CD8-positive, alpha-beta memory T cell (primary cell): ENCODE measurements around the gene GPR155. TPM values are rescaled to one million over a fixed set of nuclear protein-coding genes. Genes with fewer than 3 reads are reported as not detected.

Experiments used
- CTCF ChIA-PET: fragments of 350-600 bp; sonication (Branson Sonifier 250); formaldehyde crosslinking; loops from one replicate; lab custom pipeline; 2021; ENCODE audit warnings: antibody characterized with exemption; lab: Charles Lee
- POLR2A ChIA-PET: fragments of 350-600 bp; sonication (Branson Sonifier 250); formaldehyde crosslinking; loops from one replicate; lab custom pipeline; 2021; ENCODE audit warnings: antibody characterized with exemption; lab: Charles Lee
- DNase-seq, 5 donors: peaks; one replicate each; pipeline versions ENCODE4 v3.0.0 to v3.0.0-alpha.2; 2020 to 2022; ENCODE audit warnings: mixed read lengths in 1 of 5
- H3K27ac ChIP-seq: one replicate; pipeline ENCODE4 v1.7.0; 2013; ENCODE audit warnings: low read depth, mild to moderate bottlenecking, low read length, moderate library complexity
- H3K27me3 ChIP-seq: 2 replicates; pipeline ENCODE4 v1.7.0; 2013; ENCODE audit warnings: low read length, mild to moderate bottlenecking; ENCODE audit not compliant: insufficient read depth, poor library complexity, severe bottlenecking
- H3K36me3 ChIP-seq: 2 replicates; pipeline ENCODE4 v1.7.0; 2013; ENCODE audit warnings: mild to moderate bottlenecking, low read length, moderate library complexity; ENCODE audit not compliant: insufficient read depth
- H3K4me1 ChIP-seq: 2 replicates; pipeline ENCODE4 v1.7.0; 2013; ENCODE audit warnings: mild to moderate bottlenecking, low read length, moderate library complexity; ENCODE audit not compliant: insufficient read depth
- H3K4me3 ChIP-seq: 2 replicates; pipeline ENCODE4 v1.7.0; 2013; ENCODE audit warnings: mild to moderate bottlenecking, low read length
- H3K9me3 ChIP-seq: 2 replicates; pipeline ENCODE4 v1.7.0; 2013; ENCODE audit warnings: mild to moderate bottlenecking, low read length
- H3K27ac Mint-ChIP-seq, 8 donors: one replicate each; pipeline ENCODE4 v1.8.0; 2020 to 2021; ENCODE audit warnings: mixed read lengths in 8 of 8, mild to moderate bottlenecking in 6 of 8, inconsistent platforms in 3 of 8, moderate library complexity in 3 of 8
- H3K27me3 Mint-ChIP-seq, 2 donors: one replicate each; pipeline ENCODE4 v1.8.0; 2020 to 2021; ENCODE audit warnings: mixed read lengths in 2 of 2, mild to moderate bottlenecking in 1 of 2, moderate library complexity in 1 of 2
- H3K36me3 Mint-ChIP-seq, 3 donors: one replicate each; pipeline ENCODE4 v1.8.0; 2020 to 2021; ENCODE audit warnings: mixed read lengths in 3 of 3, inconsistent platforms in 1 of 3, mild to moderate bottlenecking in 1 of 3
- H3K4me1 Mint-ChIP-seq, 3 donors: one replicate each; pipeline ENCODE4 v1.8.0; 2020 to 2021; ENCODE audit warnings: mixed read lengths in 3 of 3, inconsistent platforms in 1 of 3, mild to moderate bottlenecking in 1 of 3
- H3K4me3 Mint-ChIP-seq, 7 donors: one replicate each; pipeline ENCODE4 v1.8.0; 2020 to 2021; ENCODE audit warnings: mixed read lengths in 7 of 7, mild to moderate bottlenecking in 6 of 7, moderate library complexity in 4 of 7, inconsistent platforms in 2 of 7
- H3K9me3 Mint-ChIP-seq, 5 donors: one replicate each; pipeline ENCODE4 v1.8.0; 2020 to 2022; ENCODE audit warnings: mixed read lengths in 5 of 5, mild to moderate bottlenecking in 3 of 5, moderate library complexity in 2 of 5, inconsistent platforms in 1 of 5
- polyA plus RNA-seq: library from polyadenylated mRNA; unstranded; fragments of 300-500 nt; fragmentation: Illumina TruSeq; gene quantifications from one replicate; pipeline ENCODE4 v1.2.3, GENCODE V29; 2021
- total RNA-seq, 2 experiments: library from RNA; stranded (reverse); gene quantifications; one replicate each; pipeline ENCODE4 v1.2.3, GENCODE V29; 2021

Gene GPR155
- total and polyA plus RNA-seq, 3 experiments from 2014 or later: 4.5 to 12.6 (median 6.2) TPM

- ChIA-PET CTCF (interaction anchor here (0.8 to 8.2 kb wide), 10 partner anchors 18 to 66 kb away, joined by 3 to 77 read pairs (median 4); partner anchors contain the start of gene GPR155), POLR2A (interaction anchor here (1.5 kb wide), 1 partner anchor 36 kb away, joined by 4 read pairs; the partner anchor contains the start of gene GPR155)
- Histone ChIP-seq H3K27me3 (no peaks in the 10 kb centered on the region), H3K27ac (no peak overlapping the region), H3K36me3 (no peaks in the 10 kb centered on the region), H3K4me1 (no peaks in the 10 kb centered on the region), H3K9me3 (no peaks in the 10 kb centered on the region), H3K4me3 (no peak overlapping the region)
- Mint-ChIP-seq H3K4me3 (no peak overlapping the region), H3K27ac (no peak overlapping the region), H3K4me1 (peaks cover 0 to 13% (median 8%) of the 10 kb centered on the region in 3 donors), H3K27me3 (peaks cover 0 to 1% of the 10 kb centered on the region in 2 donors), H3K9me3 (peaks cover 0 to 5% (median 3%) of the 10 kb centered on the region in 5 donors), H3K36me3 (peaks cover 7 to 18% (median 11%) of the 10 kb centered on the region in 3 donors)
- DNase-seq: no peak
These were observed 35.7 kb upstream of the GPR155 start for GRCh38 chr2:174522553-174522952.

DNA sequence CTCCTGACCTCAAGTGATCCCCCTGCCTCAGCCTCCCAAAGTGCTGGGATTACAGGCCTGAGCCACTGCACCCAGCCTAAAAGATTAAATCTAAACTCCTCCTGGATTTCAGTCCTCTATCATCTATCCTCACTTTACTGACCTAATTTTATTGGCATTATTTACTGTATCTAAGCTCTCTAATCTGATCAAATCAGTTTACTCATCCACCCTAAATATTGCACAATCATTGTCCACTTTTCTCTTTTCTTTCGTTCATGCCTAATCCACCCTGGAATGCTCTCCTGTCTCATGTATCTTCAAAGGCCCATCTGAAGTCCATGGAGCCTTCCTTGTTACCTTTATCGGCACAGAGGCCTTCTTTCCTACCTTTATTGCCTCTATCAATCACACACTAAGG lies 31.6 kb upstream of the GPR155 start:
- H3K27me3 ChIP-seq: no peaks in the 10 kb centered on the region
- DNase-seq: no peak
- no peak overlapping the region for H3K27ac ChIP-seq
- H3K9me3 ChIP-seq: no peaks in the 10 kb centered on the region
- Mint-ChIP-seq H3K9me3 (no peaks in the 10 kb centered on the region), H3K27ac (peak overlapping the region in 1 of 8 donors; percentile 77), H3K27me3 (peaks cover 0 to 3% of the 10 kb centered on the region in 2 donors), H3K4me1 (peaks cover 5 to 19% (median 14%) of the 10 kb centered on the region in 3 donors), H3K4me3 (no peak overlapping the region), H3K36me3 (peaks cover 0 to 4% (median 2%) of the 10 kb centered on the region in 3 donors)
- H3K4me3 ChIP-seq: no peak overlapping the region
- no peaks in the 10 kb centered on the region for H3K36me3 ChIP-seq
- CTCF ChIA-PET: interaction anchor here (8.2 kb wide), 1 partner anchor 57 kb away, joined by 77 read pairs; no protein-coding TSS in a partner anchor
- POLR2A ChIA-PET: no interaction called here
- no peaks in the 10 kb centered on the region for H3K4me1 ChIP-seq

DNA sequence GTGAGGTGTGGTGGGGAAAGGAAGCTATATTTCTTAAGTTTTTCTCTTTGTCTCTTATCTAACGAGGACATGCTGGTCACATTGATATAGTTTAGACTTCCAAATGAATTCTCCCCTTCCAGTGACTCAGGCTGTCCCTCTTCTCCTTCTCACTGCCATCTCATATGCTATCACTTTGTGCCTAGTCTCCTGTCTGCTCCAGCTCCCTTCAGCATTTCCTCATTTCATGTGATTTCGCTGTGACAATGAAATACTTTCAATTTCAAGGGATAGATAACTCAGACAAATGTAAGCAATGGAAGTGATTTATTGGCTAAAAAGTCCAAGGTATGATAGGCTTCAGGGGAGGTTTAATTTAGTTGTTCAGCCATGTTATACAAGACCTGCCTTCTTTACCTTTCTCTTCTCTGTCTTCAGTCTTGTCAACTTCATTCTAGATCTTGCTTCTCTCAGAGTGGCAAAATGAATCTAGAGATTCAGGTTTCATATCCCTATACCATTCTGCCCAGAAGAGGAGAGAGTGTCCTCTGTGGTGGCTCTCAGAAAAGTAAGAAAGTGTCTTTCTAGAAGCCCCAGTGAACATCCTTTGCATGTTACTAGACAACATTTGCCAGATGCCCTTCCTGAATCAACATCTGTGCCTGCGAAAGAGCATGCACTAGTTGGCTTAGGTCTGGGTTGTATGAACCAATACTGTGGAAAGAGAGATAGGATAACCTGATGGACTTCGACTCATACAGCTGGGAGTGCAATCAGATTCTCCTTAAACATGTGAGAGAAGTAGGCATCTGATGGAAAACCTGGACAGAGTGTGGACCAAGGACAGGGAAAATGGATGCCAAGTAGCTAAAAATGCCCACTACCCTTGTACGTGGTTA lies 29.9 kb upstream of the GPR155 start:
- H3K4me3 Mint-ChIP-seq: no peak overlapping the region
- H3K9me3 Mint-ChIP-seq: peaks cover 0 to 6% (median 2%) of the 10 kb centered on the region in 5 donors
- H3K4me1 Mint-ChIP-seq: peaks cover 8 to 34% (median 23%) of the 10 kb centered on the region in 3 donors
- POLR2A ChIA-PET: interaction anchor here (1.3 kb wide), 1 partner anchor 24 kb away, joined by 3 read pairs; no protein-coding TSS in a partner anchor
- H3K36me3 ChIP-seq: no peaks in the 10 kb centered on the region
- DNase-seq: no peak
- CTCF ChIA-PET: interaction anchor here (1.4 to 8.2 kb wide), 2 partner anchors 18 to 55 kb away, joined by 3 to 77 read pairs; no protein-coding TSS in a partner anchor
- peaks cover 0 to 3% of the 10 kb centered on the region in 2 donors for H3K27me3 Mint-ChIP-seq
- H3K27me3 ChIP-seq: no peaks in the 10 kb centered on the region
- H3K4me3 ChIP-seq: no peak overlapping the region
- H3K27ac Mint-ChIP-seq: peak overlapping the region in 3 of 8 donors; percentile 4 to 71 (median 59)
- H3K27ac ChIP-seq: no peak overlapping the region
- no peaks in the 10 kb centered on the region for H3K9me3 ChIP-seq
- no peaks in the 10 kb centered on the region for H3K4me1 ChIP-seq
- H3K36me3 Mint-ChIP-seq: peaks cover 0 to 7% (median 2%) of the 10 kb centered on the region in 3 donors

- POLR2A ChIA-PET: interaction anchor here (0.5 to 1.0 kb wide), 2 partner anchors 19 to 31 kb away, joined by 4 to 5 read pairs; no protein-coding TSS in a partner anchor
- no peak overlapping the region for H3K4me3 ChIP-seq
- Mint-ChIP-seq H3K27ac (peak overlapping the region in 1 of 8 donors; percentile 75), H3K4me3 (peak overlapping the region in 3 of 7 donors; percentile 15 to 61 (median 44)), H3K36me3 (peaks cover 5 to 22% (median 5%) of the 10 kb centered on the region in 3 donors), H3K4me1 (peaks cover 8 to 33% (median 23%) of the 10 kb centered on the region in 3 donors), H3K27me3 (peaks cover 0 to 2% of the 10 kb centered on the region in 2 donors), H3K9me3 (peaks cover 5 to 21% (median 14%) of the 10 kb centered on the region in 5 donors)
- H3K27me3 ChIP-seq: no peaks in the 10 kb centered on the region
- CTCF ChIA-PET: interaction anchor here (1.0 kb wide), 1 partner anchor 16 kb away, joined by 3 read pairs; no protein-coding TSS in a partner anchor
- no peak overlapping the region for H3K27ac ChIP-seq
- no peak for DNase-seq
- peaks cover 6% of the 10 kb centered on the region for H3K9me3 ChIP-seq
- H3K4me1 ChIP-seq: no peaks in the 10 kb centered on the region
- no peaks in the 10 kb centered on the region for H3K36me3 ChIP-seq
These were observed 25.5 kb upstream of the GPR155 start for GRCh38 chr2:174512345-174512744.

- Histone ChIP-seq H3K4me3 (no peak overlapping the region), H3K27me3 (no peaks in the 10 kb centered on the region), H3K27ac (no peak overlapping the region), H3K4me1 (no peaks in the 10 kb centered on the region), H3K9me3 (peaks cover 6% of the 10 kb centered on the region), H3K36me3 (no peaks in the 10 kb centered on the region)
- Mint-ChIP-seq H3K27ac (peak overlapping the region in 2 of 8 donors; percentile 29 to 61), H3K4me1 (peaks cover 7 to 27% (median 19%) of the 10 kb centered on the region in 3 donors), H3K4me3 (peak overlapping the region in 1 of 7 donors; percentile 61), H3K9me3 (peaks cover 5 to 21% (median 14%) of the 10 kb centered on the region in 5 donors), H3K27me3 (peaks cover 0 to 2% of the 10 kb centered on the region in 2 donors), H3K36me3 (peaks cover 5 to 22% (median 6%) of the 10 kb centered on the region in 3 donors)
- DNase-seq: no peak
- CTCF ChIA-PET: interaction anchor here (1.0 kb wide), 1 partner anchor 15 kb away, joined by 3 read pairs; no protein-coding TSS in a partner anchor
- POLR2A ChIA-PET: interaction anchor here (1.0 kb wide), 1 partner anchor 18 kb away, joined by 5 read pairs; no protein-coding TSS in a partner anchor
These were observed 24.9 kb upstream of the GPR155 start for GRCh38 chr2:174511580-174512260.

GRCh38 chr2:174510583-174511189 lies 23.9 kb upstream of the GPR155 start:
- Mint-ChIP-seq H3K4me1 (peaks cover 3 to 21% (median 13%) of the 10 kb centered on the region in 3 donors), H3K27me3 (peaks cover 0 to 2% of the 10 kb centered on the region in 2 donors), H3K9me3 (peaks cover 5 to 21% (median 14%) of the 10 kb centered on the region in 5 donors), H3K27ac (no peak overlapping the region), H3K4me3 (no peak overlapping the region), H3K36me3 (peaks cover 5 to 22% (median 7%) of the 10 kb centered on the region in 3 donors)
- Histone ChIP-seq H3K9me3 (peaks cover 6% of the 10 kb centered on the region), H3K4me1 (no peaks in the 10 kb centered on the region), H3K27ac (no peak overlapping the region), H3K27me3 (no peaks in the 10 kb centered on the region), H3K36me3 (no peaks in the 10 kb centered on the region), H3K4me3 (no peak overlapping the region)
- no peak for DNase-seq
- ChIA-PET CTCF (no interaction called here), POLR2A (no interaction called here)

GRCh38 chr2:174503161-174503809 lies 16.5 kb upstream of the GPR155 start:
- CTCF ChIA-PET: interaction anchor here (1.2 to 1.6 kb wide), 3 partner anchors 10 to 41 kb away, joined by 3 to 6 read pairs (median 4); no protein-coding TSS in a partner anchor

More at GRCh38 chr2:174503161-174503809, 16.5 kb upstream of the GPR155 start:
- H3K9me3 Mint-ChIP-seq: peaks cover 0 to 2% (median 0%) of the 10 kb centered on the region in 5 donors
- H3K4me1 Mint-ChIP-seq: peaks cover 0 to 4% (median 0%) of the 10 kb centered on the region in 3 donors
- no peak overlapping the region for H3K27ac ChIP-seq
- no peaks in the 10 kb centered on the region for H3K4me1 ChIP-seq
- no peak overlapping the region for H3K4me3 ChIP-seq
- no peak overlapping the region for H3K4me3 Mint-ChIP-seq
- H3K27ac Mint-ChIP-seq: no peak overlapping the region
- no peaks in the 10 kb centered on the region for H3K9me3 ChIP-seq
- no peak for DNase-seq
- no peaks in the 10 kb centered on the region for H3K36me3 ChIP-seq
- H3K27me3 ChIP-seq: no peaks in the 10 kb centered on the region
- POLR2A ChIA-PET: no interaction called here
- peaks cover 0 to 7% (median 2%) of the 10 kb centered on the region in 3 donors for H3K36me3 Mint-ChIP-seq
- no peaks in the 10 kb centered on the region for H3K27me3 Mint-ChIP-seq
